ENCODE results near the gene TMEM156.

TMEM156 gene

DNA sequence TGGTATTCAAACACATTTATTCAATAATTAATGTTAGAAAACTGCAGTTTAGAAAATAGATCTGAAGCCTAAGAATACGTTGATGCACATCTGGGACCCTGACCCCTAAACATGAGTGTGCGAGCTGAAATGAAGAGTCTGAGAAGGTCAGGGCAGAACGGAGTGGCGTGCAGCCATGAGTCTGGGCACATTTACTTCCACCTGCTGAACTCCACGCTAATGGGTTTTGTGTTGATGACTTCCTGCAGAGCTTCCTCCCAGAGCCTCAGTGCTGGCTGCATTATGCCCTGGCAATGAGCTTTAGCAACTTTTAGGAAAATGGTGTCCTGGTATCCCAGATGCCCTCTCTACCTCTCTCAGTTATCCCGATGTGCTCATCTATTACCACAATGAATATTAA lies 111.5 kb downstream of the TMEM156 start:
- no peak for DNase-seq

DNA sequence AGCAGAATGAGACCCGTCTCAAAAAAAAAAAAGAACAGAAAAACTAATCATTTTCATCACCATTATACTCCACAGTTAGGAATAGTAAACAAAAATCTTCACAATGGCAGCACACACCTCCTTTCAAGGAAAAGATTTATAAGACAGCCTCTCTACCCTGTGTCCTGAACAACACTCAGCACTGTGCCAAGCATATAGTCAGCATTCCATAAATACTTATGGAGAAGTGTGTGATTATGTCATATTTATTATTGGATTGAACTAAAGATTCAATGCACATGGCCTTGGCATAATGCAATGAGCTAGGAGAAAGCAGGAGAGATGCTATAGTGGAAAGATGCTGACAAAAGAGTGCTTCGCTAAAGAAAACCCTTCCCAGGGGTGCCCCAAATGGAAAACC lies 112.0 kb downstream of the TMEM156 start:
- no peak for DNase-seq

DNA sequence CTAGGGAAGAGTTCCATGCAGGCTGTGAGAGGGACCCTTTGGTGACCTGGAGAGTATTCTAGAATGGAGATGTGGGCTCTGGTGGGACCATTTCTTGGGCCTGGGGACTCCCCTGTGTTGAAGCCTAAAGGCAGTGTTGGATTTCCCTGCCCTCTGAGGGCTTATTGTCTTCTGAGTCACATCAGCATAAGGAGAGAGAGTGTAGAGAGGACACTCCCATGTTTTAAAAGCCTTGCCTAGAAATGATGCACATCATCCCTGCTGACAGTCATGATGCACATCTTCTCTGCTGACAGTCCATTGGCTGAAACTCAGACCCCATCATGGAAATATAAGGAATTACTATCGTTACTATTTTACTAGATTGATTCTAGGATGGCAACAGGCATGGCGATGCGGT lies 112.7 kb downstream of the TMEM156 start:
- no peak for DNase-seq

DNA sequence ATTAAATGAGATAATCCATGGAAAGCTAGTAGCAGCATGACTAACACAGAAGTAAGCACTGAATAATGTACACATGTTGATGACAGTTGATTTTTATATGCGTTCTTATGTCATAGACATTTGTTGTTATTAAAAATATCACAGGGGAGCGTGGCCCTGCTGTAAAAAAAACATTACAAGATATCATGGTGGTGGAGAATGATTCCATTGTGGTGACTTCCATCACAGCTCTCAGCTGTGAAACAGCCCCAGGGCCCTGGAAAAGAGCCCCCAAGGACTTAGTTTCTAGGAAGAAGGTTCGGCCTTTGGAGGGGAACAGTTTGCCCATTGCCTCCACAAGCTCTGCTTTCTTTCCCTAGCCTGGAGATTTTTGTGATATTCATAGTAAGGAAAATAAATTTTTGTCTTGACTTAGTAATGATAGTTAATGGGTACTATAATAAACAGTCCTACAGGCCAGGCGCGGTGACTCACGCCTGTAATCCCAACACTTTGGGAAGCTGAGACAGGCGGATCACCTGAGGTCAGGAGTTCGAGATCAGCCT lies 114.7 kb downstream of the TMEM156 start:
- DNase-seq, result no peak
